ENCODE results near the gene ZFP2. TPM values are rescaled to one million over a fixed set of nuclear protein-coding genes. Genes with fewer than 3 reads are reported as not detected.

ZFP2 gene
- total RNA-seq, 1 donor from 2014 or later = 2.2 TPM

DNA sequence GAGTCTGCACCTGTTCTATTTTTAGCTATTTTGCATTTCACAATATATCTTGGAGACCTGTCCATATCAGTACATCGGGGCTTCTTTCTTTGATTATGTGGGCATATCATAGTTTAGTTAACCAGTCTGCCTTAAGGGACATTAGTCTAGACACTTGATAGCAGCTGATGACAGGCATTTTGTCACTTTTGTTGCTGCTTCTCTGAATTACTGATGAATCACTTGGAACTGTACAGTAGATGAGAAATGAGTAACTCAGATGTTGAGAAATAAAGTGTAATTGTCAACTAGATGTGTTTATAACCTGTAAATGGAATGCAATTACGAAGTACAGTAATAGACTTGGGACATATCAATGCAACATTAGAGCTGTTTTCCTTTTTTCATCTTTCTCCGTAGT lies 7.1 kb downstream of the ZFP2 start:
- Mint-ChIP-seq H3K27me3 (ENCODE audit: unreplicated experiment) (peaks cover 4% of the 10 kb centered on the region), H3K4me1 (ENCODE audit: low read depth, unreplicated experiment) (no peaks in the 10 kb centered on the region), H3K9me3 (ENCODE audit: unreplicated experiment) (peaks cover 6% of the 10 kb centered on the region), H3K4me3 (ENCODE audit: unreplicated experiment) (no peak overlapping the region), H3K27ac (ENCODE audit: unreplicated experiment) (no peak overlapping the region), H3K36me3 (ENCODE audit: unreplicated experiment) (peaks cover 44% of the 10 kb centered on the region)
- no peak for DNase-seq
- TF ChIP-seq, protein P1, sequence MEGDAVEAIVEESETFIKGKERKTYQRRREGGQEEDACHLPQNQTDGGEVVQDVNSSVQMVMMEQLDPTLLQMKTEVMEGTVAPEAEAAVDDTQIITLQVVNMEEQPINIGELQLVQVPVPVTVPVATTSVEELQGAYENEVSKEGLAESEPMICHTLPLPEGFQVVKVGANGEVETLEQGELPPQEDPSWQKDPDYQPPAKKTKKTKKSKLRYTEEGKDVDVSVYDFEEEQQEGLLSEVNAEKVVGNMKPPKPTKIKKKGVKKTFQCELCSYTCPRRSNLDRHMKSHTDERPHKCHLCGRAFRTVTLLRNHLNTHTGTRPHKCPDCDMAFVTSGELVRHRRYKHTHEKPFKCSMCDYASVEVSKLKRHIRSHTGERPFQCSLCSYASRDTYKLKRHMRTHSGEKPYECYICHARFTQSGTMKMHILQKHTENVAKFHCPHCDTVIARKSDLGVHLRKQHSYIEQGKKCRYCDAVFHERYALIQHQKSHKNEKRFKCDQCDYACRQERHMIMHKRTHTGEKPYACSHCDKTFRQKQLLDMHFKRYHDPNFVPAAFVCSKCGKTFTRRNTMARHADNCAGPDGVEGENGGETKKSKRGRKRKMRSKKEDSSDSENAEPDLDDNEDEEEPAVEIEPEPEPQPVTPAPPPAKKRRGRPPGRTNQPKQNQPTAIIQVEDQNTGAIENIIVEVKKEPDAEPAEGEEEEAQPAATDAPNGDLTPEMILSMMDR (IDR thresholded peaks at IDR 0.05; ENCODE audit: partially characterized antibody, unreplicated experiment) = no peak

DNA sequence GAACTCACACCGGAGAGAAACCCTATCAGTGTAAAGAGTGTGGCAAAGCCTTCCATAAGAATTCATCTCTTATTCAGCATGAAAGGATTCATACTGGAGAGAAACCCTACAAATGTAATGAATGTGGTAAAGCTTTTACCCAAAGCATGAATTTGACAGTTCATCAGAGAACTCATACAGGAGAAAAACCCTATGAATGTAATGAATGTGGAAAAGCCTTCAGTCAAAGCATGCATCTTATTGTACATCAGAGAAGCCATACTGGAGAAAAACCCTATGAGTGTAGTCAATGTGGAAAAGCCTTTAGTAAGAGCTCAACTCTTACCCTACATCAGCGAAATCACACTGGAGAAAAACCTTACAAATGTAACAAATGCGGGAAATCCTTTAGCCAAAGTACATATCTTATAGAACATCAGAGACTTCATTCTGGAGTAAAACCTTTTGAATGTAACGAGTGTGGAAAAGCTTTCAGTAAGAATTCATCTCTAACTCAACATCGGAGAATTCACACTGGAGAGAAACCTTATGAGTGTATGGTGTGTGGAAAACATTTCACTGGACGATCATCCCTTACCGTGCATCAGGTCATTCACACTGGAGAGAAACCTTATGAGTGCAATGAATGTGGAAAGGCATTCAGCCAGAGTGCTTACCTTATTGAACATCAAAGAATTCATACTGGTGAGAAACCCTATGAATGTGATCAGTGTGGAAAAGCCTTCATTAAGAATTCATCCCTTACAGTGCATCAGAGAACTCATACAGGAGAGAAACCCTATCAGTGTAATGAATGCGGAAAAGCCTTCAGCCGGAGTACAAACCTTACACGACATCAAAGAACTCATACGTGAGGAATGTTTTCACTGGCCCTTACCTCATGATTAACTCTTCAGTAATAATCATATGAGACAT lies 36.4 kb downstream of the ZFP2 start:
- Mint-ChIP-seq H3K27ac (ENCODE audit: unreplicated experiment) (no peak overlapping the region), H3K36me3 (ENCODE audit: unreplicated experiment) (peaks cover 70% of the 10 kb centered on the region), H3K27me3 (ENCODE audit: unreplicated experiment) (peaks cover 2% of the 10 kb centered on the region), H3K4me1 (ENCODE audit: low read depth, unreplicated experiment) (no peaks in the 10 kb centered on the region), H3K9me3 (ENCODE audit: unreplicated experiment) (peaks cover 38% of the 10 kb centered on the region), H3K4me3 (ENCODE audit: unreplicated experiment) (no peak overlapping the region)
- no peak for DNase-seq
- TF ChIP-seq, protein P1 (IDR thresholded peaks at IDR 0.05; ENCODE audit: partially characterized antibody, unreplicated experiment) = no peak

DNA sequence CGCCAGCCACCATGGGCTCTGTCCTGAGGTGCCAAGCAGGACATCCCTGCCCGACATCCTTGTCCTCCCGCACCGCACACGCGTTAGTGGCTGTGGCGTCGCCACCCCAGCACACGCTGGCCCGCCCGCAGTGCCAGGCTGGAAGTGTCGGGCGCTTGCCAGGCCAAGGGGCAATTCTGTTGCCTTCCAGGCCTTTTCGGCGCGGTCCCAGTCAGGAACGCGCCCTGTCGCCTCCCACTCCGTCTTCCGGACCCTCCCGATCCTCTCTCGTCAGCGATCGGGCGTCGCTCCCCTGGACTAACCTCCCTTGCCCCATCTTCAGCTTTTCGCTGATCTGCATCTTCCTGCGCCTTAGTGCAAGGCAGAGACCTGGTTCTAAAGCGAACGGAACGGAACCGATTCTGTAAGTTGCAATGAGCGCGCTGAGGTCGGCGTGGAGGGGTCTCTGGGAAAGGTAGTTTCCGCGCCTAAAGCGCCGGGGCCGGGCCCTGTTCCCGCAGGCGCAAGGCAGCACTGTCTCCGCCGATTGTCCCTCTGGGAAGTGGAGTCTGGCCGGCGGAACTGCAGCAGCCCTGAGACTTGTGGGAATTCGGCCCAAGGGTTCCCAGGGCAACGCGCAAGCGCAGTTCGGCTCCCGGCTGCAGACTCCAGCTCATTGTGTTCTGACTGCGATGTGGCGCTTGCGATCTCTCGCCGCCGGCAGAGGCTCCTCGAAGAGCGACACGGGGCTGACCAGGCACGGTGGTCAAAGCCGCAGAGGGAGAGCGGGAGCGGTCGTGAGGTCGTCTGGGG lies 45.1 kb downstream of the ZFP2 start, which contains the start of gene ZNF454:
TSS of gene ZNF454 (plus strand) at position 630 of the 792 bp plus-strand sequence. CDS start 1,594 bp downstream, outside the sequence.
- TF ChIP-seq, protein P1 (IDR thresholded peaks at IDR 0.05; ENCODE audit: partially characterized antibody, unreplicated experiment) = no peak
- peaks cover 37% of the 10 kb centered on the region for H3K9me3 Mint-ChIP-seq (ENCODE audit: unreplicated experiment)

DNA sequence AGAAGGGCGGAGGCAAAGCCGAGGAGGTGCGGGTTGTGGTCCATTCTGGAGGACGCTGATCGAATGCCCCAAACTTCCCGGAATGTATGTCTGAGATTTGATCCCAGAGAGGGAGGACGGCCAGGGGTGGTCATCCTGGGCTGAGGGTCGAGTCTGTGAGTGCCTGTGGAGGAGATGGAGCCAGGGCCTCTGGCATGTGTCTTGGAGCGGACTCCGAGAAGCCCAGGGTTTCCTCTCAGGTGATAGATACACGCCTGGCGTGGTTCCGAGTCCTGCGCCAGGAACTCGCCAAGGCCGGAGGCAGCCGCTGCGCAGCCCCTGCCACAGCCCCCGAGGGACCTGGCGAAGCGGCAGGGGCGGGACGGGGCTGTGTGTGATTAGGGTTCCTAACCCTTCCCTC lies 45.6 kb downstream of the ZFP2 start:
- H3K9me3 Mint-ChIP-seq (ENCODE audit: unreplicated experiment) = peaks cover 32% of the 10 kb centered on the region
- H3K36me3 Mint-ChIP-seq (ENCODE audit: unreplicated experiment) = peaks cover 75% of the 10 kb centered on the region
- H3K4me3 Mint-ChIP-seq (ENCODE audit: unreplicated experiment) = peak overlapping the region; percentile 98
- H3K27ac Mint-ChIP-seq (ENCODE audit: unreplicated experiment) = peak overlapping the region; percentile 96
- TF ChIP-seq, protein P1 (IDR thresholded peaks at IDR 0.05; ENCODE audit: partially characterized antibody, unreplicated experiment) = no peak
- H3K27me3 Mint-ChIP-seq (ENCODE audit: unreplicated experiment) = peaks cover 7% of the 10 kb centered on the region
- peak; percentile 44 for DNase-seq
- H3K4me1 Mint-ChIP-seq (ENCODE audit: low read depth, unreplicated experiment) = no peaks in the 10 kb centered on the region

More for the DNA sequence above, 45.1 kb downstream of the ZFP2 start, which contains the start of gene ZNF454:
- peaks cover 7% of the 10 kb centered on the region for H3K27me3 Mint-ChIP-seq (ENCODE audit: unreplicated experiment)
- peaks cover 74% of the 10 kb centered on the region for H3K36me3 Mint-ChIP-seq (ENCODE audit: unreplicated experiment)
- no peaks in the 10 kb centered on the region for H3K4me1 Mint-ChIP-seq (ENCODE audit: low read depth, unreplicated experiment)
- H3K4me3 Mint-ChIP-seq (ENCODE audit: unreplicated experiment) = peak within 1 kb of the TSS; percentile 98
- DNase-seq = peak; percentile 95
- peak within 1 kb of the TSS; percentile 96 for H3K27ac Mint-ChIP-seq (ENCODE audit: unreplicated experiment)
